ENCODE measurements around the gene PGAP3. TPM values are rescaled to one million over a fixed set of nuclear protein-coding genes. Genes with fewer than 3 reads are reported as not detected.
"Not testable (repeated sequence)": the region's sequence is repeated elsewhere in the genome, so short reads cannot be mapped to it uniquely, and the experiment has no call there.

PGAP3 gene
- total RNA-seq, 1 experiment from 2014 or later: 10.8 TPM

DNA sequence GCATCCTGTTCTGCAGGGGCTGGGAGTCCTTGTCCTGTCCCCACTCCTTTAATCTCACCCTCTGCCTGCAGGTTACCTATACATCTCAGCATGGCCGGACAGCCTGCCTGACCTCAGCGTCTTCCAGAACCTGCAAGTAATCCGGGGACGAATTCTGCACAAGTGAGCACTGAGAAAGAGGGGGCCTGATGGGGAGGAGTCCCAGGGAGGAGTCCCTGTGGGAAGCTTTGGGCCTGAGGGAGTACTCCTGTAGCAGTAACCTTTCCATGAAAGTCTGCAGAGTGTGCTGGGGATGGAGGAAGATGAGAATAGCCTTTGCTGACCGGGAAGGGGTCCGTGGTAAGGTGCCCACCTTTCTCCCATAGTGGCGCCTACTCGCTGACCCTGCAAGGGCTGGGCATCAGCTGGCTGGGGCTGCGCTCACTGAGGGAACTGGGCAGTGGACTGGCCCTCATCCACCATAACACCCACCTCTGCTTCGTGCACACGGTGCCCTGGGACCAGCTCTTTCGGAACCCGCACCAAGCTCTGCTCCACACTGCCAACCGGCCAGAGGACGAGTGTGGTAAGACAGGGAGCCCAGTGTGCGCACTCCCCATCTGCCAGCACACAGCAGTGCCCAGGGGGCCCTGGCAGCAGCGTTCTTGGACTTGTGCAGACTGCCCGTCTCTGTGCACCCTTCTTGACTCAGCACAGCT is 27.7 kb upstream of the PGAP3 start:
- no peak for DNase-seq (ENCODE audit: low spot score)

DNA sequence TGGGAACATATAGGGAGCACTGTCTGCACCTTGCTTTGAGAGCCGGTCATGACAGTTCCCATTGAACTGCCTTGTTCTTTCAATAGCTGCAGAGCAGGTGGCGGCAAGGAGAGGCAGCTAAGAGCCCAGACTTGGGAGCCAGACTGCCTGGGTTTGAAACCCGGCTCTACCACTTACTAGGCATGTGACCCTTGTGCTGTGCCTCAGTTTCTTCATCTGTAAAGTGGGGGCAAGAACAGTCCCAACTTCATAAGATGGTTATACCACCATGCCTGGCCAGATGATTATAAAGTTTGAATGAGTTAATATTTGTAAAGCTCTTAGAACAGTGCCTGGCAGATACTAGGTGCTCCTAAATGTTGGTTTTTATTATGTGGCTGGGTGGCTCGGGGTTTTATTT is 26.4 kb upstream of the PGAP3 start:
- no peak for DNase-seq (ENCODE audit: low spot score)

DNA sequence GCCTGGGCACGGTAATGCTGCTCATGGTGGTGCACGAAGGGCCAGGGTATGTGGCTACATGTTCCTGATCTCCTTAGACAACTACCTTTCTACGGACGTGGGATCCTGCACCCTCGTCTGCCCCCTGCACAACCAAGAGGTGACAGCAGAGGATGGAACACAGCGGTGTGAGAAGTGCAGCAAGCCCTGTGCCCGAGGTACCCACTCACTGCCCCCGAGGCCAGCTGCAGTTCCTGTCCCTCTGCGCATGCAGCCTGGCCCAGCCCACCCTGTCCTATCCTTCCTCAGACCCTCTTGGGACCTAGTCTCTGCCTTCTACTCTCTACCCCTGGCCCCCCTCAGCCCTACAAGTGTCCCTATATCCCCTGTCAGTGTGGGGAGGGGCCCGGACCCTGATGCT is 24.0 kb upstream of the PGAP3 start:
- no peak for DNase-seq (ENCODE audit: low spot score)

DNA sequence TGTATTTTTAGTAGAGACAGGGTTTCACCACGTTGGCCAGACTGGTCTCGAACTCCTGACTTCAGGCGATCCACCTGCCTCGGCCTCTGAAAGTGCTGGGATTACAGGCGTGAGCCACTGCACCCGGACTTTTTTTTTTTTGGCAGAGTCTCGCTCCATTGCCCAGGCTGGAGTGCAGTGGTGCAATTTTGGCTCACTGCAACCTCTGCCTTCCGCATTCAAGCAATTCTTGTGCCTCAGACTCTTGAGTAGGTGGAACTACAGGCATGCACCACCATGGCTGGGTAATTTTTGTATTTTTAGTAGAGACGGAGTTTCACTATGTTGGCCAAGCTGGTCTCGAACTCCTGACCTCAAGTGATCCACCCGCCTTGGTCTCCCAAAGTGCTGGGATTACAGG is 23.2 kb upstream of the PGAP3 start:
- not testable (repeated sequence) for DNase-seq (ENCODE audit: low spot score)

DNA sequence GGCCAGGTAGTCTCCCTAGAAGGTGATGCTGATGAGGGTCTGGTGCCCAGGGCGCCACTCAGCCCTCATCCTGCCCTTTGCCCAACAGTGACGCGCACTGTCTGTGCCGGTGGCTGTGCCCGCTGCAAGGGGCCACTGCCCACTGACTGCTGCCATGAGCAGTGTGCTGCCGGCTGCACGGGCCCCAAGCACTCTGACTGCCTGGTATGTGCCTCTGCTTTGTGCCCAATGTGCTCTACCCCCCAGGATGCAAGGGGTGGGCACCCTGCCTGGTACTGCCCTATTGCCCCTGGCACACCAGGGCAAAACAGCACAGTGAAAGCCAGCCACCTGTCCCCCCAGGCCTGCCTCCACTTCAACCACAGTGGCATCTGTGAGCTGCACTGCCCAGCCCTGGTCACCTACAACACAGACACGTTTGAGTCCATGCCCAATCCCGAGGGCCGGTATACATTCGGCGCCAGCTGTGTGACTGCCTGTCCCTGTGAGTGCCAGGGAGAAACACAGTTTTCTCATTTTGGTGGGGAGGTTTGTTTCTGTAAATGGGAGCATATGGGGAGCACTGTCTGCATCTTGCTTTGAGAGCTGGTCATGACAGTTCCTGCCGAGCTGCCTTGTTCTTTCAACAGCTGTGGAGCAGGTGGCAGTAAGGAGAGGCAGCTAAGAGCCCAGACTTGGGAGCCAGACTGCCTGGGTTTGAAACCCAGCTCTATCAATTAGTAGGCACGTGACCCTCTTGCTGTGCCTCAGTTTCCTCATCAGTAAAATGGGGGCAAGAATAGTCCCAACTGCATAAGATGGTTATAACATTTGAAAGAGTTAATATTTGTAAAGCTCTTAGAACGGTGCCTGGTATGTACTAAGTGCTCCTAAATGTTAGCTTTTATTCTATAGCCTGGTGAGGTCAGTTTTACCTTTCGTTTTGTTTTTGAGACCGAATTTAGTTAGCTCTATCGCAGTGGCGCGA is 22.4 kb upstream of the PGAP3 start:
- DNase-seq (ENCODE audit: low spot score): no peak

DNA sequence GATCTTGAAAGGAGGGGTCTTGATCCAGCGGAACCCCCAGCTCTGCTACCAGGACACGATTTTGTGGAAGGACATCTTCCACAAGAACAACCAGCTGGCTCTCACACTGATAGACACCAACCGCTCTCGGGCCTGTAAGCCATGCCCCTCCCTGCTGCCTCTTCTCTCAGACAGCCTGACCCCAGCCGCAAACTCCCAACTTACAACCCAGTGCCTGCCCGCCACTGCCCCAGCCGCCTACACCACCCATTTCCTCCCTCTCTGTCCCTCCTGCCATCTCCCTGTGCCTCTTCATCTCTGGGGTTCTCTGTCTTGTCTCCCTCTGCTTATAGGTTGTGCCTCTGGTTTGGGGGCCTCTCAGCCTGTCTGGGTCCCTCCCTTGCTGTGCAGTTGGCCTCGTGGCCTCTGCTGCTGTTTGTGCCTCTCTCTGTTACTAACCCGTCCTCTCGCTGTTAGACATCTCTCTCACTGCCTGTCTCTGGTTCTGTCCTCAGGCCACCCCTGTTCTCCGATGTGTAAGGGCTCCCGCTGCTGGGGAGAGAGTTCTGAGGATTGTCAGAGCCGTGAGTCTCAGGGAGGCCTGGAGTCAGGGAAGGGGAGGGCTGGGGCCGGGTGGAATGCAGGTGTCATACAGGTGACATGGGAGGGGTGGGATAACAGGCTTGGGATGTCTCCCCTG is 21.6 kb upstream of the PGAP3 start:
- no peak for DNase-seq (ENCODE audit: low spot score)

DNA sequence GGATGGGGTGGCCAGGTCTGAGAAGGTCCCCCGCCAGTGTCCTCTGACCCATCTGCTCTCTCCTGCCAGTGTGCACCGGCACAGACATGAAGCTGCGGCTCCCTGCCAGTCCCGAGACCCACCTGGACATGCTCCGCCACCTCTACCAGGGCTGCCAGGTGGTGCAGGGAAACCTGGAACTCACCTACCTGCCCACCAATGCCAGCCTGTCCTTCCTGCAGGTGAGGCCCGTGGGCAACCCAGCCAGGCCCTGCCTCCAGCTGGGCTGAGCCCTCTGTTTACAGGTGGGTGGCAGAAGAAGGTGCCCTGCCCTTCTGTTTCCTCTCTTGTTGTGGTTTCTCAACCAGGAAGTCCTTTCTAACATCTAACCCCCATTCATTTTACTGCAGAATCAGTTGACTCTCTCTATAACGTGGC is 19.1 kb upstream of the PGAP3 start:
- DNase-seq (ENCODE audit: low spot score): no peak

DNA sequence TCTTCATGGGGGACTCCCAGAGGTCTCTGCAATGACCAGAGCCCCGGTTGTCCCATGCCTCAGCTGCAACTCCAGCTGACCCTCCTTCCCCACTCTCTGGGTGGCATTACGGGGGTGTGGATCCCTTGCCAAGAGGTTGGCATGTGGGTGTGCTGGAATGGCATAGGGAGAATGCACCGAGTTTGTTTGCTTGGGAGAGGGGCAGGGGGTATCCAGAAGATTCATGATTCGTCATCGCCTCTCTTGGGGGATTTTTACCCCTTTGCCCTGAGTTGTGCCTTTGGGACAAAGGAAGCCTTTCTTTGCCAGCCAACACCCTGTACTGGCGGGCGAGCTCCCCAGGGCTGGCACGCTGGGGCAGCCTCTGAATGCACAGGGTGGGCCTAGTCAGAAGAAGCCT is 18.5 kb upstream of the PGAP3 start:
- no peak for DNase-seq (ENCODE audit: low spot score)

DNA sequence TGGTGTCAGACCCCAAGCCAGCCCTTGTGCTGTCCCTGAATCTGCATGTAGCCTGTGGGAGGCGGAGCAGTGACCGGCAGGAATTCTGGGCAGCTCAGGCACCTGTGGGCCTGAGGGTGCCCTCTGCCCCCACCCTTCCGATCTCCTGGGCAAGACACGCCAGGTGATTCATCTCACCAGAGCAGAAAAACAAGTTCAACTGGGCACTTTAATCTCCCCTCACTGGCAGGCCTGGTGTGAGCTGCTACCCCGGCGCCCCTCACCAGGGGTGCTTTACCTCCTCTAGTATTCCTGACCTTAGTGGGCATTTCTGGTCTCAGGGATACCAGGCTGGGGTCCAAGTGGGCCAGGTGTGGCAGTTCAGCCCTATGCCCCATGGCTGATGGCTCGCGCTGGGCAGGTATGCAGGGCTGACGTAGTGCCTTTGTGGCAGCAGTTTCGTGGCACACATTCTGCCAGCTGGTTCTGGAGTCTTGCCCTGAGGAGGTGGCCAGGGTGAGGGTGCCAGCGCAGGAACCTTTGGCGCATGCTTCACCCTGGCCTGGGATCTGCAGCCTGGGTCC is 18.0 kb upstream of the PGAP3 start:
- no peak for DNase-seq (ENCODE audit: low spot score)

DNA sequence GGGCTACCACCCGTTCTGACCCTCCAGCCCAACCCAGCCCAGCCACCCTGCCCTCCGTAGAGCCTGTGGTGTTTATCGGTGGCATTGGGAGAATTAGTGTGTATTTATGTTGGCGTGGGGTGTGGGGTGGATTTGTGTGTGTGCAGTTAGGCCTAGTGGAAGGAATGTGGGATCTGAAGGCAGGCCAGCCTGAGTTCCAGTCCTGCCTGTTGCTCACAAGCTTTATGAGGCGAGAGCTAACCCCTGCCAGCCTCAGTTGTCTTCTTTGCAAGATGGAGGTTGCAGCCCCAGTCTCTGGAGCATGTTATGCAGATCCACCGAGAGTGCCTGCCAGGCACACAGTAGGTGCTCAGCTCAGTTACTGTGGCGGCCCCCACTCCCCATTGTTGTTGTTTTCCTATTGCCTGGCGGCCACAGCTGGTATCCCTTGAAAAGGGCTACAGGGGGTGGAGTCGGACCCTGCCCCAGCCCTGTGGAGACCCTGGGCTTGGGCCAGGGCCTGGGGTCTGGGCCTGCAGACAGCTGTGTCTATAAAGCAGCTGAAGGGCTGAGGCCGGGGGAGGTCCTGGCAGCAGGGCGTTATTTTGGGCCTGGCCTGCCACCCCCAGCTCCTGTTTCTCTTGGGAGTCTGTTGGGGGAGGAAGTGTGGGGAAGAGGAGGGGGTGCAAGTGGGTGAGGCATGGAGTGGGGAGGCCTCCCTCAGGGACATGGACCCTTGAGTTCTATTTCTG is 17.1 kb upstream of the PGAP3 start:
- DNase-seq (ENCODE audit: low spot score): no peak

DNA sequence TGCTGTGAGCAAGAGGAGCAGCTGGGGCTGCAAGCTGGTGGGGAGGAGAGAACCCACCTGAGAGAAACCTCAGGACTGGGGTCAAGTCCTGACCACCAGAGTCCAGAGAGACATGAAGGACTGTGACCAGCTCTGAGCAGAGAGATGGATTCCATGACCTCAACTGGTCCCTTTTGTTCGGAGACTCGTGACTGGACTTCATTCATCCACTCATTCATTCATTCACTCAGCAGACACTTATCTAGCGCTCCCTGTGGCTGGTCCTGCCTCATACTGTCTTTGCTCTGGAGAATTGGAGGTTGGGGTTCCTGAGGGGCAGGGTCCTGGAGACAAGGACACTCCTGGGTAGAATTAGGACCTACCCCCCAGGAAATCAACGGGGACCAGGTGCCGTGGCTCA is 16.1 kb upstream of the PGAP3 start:
- DNase-seq (ENCODE audit: low spot score): no peak

DNA sequence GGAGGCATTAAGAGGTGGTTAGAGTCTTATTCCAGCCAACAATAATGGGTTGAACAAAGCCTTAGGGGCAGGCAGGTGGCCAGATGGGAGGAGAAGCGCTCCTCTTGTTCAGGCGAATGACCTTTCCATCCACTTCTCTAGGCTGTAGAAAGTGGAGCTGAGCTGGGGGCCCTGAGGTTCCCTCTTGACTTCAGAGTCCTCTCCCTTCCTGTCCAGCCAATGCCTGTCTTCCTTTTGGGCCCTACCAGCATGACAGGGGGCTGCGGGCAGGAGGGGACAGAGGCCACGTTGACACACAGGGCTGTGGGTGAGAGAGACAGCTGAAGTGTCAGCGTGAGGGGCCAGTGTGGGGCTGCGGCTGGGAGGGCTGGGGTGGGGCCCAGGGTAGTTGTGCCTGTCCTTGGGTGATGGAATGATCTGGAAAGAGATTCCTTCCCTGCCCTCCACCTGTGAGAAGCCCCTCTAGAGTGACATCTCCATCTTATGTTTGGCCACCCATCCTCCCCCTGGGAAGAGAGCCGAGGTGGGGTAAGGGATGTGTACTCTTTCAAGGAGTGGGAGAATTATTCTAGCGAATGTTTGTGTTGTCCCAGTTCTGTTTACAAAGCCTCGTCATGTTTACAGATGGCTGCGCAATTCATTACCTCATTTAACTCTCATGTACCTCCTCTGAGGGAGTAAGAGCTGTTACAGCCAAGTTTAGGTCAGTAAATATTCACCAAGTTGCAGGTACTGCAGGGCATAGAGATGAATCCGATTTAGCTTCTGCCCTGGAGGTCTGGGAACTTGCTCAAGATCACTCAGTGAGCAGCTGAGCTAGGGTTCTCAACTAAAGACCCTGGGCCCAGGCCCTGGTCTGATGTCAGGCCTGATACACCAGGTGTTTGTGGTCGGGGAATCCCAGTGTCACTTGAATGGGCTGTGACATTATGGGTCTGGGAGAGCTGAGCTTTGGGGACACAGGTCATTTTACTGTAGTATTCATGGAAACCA is 15.3 kb upstream of the PGAP3 start:
- no peak for DNase-seq (ENCODE audit: low spot score)

DNA sequence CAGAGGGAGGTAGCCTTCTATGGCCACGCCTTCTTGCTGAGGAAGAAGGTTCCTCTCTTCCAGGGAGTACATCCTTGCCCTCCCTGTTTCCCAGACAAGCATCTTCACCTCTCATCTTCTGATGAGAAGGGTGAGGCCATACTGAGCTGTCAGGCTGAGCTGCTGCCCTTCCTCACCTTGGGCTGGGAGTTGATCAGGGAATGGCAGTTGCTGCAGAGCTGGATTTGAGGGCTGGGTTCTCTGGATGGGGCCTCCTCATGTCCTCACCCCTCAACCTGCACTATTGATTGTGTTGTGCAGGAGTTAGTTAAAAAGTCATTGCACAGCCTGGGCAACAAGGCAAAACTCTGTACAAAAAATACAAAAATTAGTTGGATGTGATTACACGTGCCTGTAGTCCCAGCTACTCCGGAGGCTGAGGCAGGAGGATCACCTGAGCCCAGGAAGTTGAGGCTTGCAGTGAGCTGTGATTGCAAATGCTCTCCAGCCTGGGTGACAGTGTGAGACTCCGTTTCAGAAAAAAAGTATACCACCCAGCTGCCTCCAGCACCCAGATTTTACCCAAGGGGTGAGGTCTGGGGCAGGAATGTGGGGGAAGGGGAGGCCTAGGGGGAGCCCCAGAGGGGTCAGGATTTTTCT is 14.0 kb upstream of the PGAP3 start:
- no peak for DNase-seq (ENCODE audit: low spot score)

DNA sequence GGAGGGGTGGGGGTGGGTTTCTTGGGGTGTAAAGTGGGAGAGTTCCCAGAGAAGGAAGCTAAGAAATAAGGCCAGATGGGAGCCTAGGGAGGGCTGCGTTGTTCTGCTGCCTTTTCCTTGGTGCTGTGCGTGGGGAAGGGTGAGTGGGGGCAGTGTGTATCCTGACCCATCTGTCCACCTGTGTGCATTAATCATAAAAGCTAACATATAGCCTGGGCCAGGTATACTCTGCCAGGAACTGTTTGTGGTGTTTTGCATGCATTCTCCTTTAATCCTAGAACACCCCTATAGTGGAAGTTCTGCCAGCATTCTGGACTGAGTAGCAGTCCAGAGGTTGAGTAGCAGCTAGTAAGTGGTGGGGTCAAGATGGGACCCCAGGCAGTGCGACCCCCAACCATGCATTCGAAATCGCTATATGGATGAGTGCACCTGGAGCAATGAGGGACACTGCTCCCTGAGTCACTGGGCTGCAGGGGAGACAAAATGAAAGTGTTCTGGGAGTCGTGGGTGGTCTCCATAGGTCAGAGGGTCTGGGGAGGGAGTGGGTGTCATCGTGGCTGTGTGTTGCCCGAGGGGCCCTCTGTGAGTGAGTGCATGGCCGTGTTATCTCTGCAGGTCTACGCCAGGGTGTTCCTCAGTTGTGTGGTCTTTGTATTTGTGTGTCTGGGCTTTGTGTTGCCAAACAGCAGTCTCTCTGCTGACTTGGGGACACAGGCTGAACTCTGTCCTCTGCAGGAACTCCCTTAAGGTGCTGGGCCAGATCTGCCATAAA is 13.3 kb upstream of the PGAP3 start:
- no peak for DNase-seq (ENCODE audit: low spot score)

DNA sequence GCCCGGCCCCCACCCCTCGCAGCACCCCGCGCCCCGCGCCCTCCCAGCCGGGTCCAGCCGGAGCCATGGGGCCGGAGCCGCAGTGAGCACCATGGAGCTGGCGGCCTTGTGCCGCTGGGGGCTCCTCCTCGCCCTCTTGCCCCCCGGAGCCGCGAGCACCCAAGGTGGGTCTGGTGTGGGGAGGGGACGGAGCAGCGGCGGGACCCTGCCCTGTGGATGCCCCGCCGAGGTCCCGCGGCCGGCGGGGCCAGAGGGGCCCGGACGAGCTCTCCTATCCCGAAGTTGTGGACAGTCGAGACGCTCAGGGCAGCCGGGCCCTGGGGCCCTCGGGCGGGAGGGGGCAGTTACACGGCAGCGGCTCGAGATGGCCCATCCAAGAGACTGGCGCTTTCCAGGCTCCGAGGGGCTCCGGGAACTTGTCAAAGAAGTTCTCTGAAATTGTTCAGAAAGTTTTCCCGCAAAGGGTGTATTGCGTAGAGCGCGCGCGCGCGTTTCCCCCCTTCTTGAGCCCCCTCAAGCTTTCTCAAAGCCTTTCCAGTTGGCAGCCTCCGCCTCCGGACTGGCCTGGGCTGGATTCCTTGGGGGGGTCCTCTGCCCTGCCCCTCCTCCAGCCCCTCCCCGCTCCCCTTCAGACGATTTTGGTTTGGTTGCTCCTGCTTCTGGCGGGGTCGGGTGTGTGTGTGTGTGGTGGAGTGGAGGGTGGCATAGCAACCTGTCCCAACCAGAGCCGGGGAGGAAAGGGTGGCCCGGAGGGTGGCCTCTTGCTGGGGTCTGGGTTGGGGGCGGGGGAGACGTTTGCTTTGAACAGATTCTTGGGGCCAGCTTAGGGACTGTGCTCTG is 12.5 kb upstream of the PGAP3 start:
- DNase-seq (ENCODE audit: low spot score): no peak

DNA sequence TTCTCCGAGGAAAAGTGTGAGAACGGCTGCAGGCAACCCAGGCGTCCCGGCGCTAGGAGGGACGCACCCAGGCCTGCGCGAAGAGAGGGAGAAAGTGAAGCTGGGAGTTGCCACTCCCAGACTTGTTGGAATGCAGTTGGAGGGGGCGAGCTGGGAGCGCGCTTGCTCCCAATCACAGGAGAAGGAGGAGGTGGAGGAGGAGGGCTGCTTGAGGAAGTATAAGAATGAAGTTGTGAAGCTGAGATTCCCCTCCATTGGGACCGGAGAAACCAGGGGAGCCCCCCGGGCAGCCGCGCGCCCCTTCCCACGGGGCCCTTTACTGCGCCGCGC is 11.9 kb upstream of the PGAP3 start, which contains the start of gene ERBB2:
Gene ERBB2 (plus strand): TSS at position 247 of the 330 bp plus-strand sequence. CDS start 175 bp downstream, outside the sequence.
- peak; percentile 74 for DNase-seq (ENCODE audit: low spot score)

DNA sequence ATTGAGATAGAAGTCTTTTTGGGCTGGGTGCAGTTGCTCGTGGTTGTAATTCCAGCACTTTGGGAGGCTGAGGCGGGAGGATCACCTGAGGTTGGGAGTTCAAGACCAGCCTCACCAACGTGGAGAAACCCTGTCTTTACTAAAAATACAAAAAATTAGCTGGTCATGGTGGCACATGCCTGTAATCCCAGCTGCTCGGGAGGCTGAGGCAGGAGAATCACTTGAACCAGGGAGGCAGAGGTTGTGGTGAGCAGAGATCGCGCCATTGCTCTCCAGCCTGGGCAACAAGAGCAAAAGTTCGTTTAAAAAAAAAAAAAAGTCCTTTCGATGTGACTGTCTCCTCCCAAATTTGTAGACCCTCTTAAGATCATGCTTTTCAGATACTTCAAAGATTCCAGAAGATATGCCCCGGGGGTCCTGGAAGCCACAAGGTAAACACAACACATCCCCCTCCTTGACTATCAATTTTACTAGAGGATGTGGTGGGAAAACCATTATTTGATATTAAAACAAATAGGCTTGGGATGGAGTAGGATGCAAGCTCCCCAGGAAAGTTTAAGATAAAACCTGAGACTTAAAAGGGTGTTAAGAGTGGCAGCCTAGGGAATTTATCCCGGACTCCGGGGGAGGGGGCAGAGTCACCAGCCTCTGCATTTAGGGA is 11.4 kb upstream of the PGAP3 start:
- not testable (repeated sequence) for DNase-seq (ENCODE audit: low spot score)
